NCI-H2107 treated with DMSO at 0.1 percent for 48 hours (cell line): Measurements from ENCODE around the gene ZMYND8.

Experiments used
- DNase-seq: peaks from one replicate; lab custom pipeline; 2025; ENCODE audit not compliant: unreplicated experiment; lab: John Stamatoyannopoulos, UW

Gene ZMYND8

GRCh38 chr20:47233333-47234188, 122.9 kb downstream of the ZMYND8 start:
- DNase-seq: peak; percentile 5

GRCh38 chr20:47232518-47232917, 124.0 kb downstream of the ZMYND8 start:
- DNase-seq: peak; percentile 75

GRCh38 chr20:47231382-47232039, 125.0 kb downstream of the ZMYND8 start:
- no peak for DNase-seq

- no peak for DNase-seq
Measured at GRCh38 chr20:47230811-47231256, 125.7 kb downstream of the ZMYND8 start.

- no peak for DNase-seq
Measured at GRCh38 chr20:47228654-47229053, 127.8 kb downstream of the ZMYND8 start.

- DNase-seq: no peak
Measured at GRCh38 chr20:47227576-47227975, 128.9 kb downstream of the ZMYND8 start.

GRCh38 chr20:47227119-47227518, 129.4 kb downstream of the ZMYND8 start:
- no peak for DNase-seq

GRCh38 chr20:47225458-47225857, 131.0 kb downstream of the ZMYND8 start:
- DNase-seq: no peak

- no peak for DNase-seq
Measured at GRCh38 chr20:47224857-47225256, 131.6 kb downstream of the ZMYND8 start.

- DNase-seq: no peak
Measured at GRCh38 chr20:47224300-47224791, 132.2 kb downstream of the ZMYND8 start.

GRCh38 chr20:47223896-47224295, 132.6 kb downstream of the ZMYND8 start:
- no peak for DNase-seq

- no peak for DNase-seq
Measured at GRCh38 chr20:47222468-47223119, 133.9 kb downstream of the ZMYND8 start.

- DNase-seq: peak; percentile 25
Measured at GRCh38 chr20:47221036-47221625, 135.4 kb downstream of the ZMYND8 start.

GRCh38 chr20:47220161-47220582, 136.3 kb downstream of the ZMYND8 start:
- no peak for DNase-seq

GRCh38 chr20:47217482-47218446, 138.7 kb downstream of the ZMYND8 start:
- DNase-seq: no peak

- DNase-seq: no peak
Measured at GRCh38 chr20:47216819-47217410, 139.6 kb downstream of the ZMYND8 start.

- no peak for DNase-seq
Measured at GRCh38 chr20:47215653-47216397, 140.7 kb downstream of the ZMYND8 start.

- DNase-seq: no peak
Measured at GRCh38 chr20:47213966-47214365, 142.5 kb downstream of the ZMYND8 start.
